Measurements from ENCODE around the gene ENPP1.

ENPP1 gene

DNA sequence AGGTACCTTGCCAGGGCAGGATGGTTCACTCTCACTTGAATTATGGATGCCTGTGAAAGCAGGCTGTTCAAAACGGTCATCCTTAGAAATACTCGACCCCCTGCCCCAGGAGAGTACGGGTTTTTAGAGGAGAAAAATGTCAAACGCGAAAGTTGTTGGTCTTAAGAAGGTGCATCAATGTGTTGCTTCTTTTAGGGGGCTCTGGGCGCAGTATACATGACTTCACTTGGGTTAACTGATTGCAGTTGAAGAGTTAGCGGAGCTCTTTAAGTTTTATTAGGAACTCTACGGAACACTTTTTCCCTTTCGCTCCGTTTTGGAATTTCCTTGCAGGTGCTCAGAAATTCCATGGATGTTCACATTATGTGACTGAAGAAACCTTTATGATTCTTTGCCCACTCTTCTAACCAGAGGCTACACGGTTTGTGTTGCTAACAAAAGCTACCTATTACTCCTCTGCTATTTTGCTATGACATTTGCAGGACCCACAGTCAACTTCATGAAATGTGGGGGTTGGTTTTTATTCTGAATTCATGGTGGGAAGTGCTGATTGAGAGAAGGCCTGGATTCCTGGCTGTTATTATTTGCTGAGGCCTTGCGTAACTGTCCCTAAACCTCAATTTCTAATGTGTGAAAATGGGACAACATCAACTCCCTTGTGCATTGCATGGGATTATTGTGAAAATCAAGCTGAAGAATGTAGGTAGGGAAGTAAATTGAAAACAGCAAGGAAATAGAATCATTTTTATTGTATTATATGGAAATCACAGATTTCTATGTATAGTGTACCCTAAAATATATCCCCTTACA lies 845 bp downstream of the ENPP1 start (continued):
- TF ChIP-seq, protein P1, sequence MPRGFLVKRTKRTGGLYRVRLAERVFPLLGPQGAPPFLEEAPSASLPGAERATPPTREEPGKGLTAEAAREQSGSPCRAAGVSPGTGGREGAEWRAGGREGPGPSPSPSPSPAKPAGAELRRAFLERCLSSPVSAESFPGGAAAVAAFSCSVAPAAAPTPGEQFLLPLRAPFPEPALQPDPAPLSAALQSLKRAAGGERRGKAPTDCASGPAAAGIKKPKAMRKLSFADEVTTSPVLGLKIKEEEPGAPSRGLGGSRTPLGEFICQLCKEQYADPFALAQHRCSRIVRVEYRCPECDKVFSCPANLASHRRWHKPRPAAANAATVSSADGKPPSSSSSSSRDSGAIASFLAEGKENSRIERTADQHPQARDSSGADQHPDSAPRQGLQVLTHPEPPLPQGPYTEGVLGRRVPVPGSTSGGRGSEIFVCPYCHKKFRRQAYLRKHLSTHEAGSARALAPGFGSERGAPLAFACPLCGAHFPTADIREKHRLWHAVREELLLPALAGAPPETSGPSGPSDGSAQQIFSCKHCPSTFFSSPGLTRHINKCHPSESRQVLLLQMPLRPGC (tag by site-specific recombination; IDR thresholded peaks at IDR 0.05), result no peak
- TF ChIP-seq, protein P2, sequence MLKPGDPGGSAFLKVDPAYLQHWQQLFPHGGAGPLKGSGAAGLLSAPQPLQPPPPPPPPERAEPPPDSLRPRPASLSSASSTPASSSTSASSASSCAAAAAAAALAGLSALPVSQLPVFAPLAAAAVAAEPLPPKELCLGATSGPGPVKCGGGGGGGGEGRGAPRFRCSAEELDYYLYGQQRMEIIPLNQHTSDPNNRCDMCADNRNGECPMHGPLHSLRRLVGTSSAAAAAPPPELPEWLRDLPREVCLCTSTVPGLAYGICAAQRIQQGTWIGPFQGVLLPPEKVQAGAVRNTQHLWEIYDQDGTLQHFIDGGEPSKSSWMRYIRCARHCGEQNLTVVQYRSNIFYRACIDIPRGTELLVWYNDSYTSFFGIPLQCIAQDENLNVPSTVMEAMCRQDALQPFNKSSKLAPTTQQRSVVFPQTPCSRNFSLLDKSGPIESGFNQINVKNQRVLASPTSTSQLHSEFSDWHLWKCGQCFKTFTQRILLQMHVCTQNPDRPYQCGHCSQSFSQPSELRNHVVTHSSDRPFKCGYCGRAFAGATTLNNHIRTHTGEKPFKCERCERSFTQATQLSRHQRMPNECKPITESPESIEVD (tag by site-specific recombination; IDR thresholded peaks at IDR 0.05), result no peak
- TF ChIP-seq ZBTB20 (tag by site-specific recombination; IDR thresholded peaks at IDR 0.05), result peak; percentile 63
- 0 out of 2 replicates have a peak, but pooled peaks have one; percentile 36 for TF ChIP-seq TRIM28 (IDR thresholded peaks at IDR 0.05; ENCODE audit: borderline replicate concordance, low read length)
- TF ChIP-seq RBAK (tag by site-specific recombination; IDR thresholded peaks at IDR 0.05), result no peak
- TF ChIP-seq, protein P3, sequence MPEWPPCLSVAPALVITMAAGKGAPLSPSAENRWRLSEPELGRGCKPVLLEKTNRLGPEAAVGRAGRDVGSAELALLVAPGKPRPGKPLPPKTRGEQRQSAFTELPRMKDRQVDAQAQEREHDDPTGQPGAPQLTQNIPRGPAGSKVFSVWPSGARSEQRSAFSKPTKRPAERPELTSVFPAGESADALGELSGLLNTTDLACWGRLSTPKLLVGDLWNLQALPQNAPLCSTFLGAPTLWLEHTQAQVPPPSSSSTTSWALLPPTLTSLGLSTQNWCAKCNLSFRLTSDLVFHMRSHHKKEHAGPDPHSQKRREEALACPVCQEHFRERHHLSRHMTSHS (tag by site-specific recombination; IDR thresholded peaks at IDR 0.05), result no peak
- TF ChIP-seq ZNF223 (tag by site-specific recombination; IDR thresholded peaks at IDR 0.05), result no peak
- TF ChIP-seq, protein P4, sequence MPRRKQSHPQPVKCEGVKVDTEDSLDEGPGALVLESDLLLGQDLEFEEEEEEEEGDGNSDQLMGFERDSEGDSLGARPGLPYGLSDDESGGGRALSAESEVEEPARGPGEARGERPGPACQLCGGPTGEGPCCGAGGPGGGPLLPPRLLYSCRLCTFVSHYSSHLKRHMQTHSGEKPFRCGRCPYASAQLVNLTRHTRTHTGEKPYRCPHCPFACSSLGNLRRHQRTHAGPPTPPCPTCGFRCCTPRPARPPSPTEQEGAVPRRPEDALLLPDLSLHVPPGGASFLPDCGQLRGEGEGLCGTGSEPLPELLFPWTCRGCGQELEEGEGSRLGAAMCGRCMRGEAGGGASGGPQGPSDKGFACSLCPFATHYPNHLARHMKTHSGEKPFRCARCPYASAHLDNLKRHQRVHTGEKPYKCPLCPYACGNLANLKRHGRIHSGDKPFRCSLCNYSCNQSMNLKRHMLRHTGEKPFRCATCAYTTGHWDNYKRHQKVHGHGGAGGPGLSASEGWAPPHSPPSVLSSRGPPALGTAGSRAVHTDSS (tag by site-specific recombination; IDR thresholded peaks at IDR 0.05), result no peak
- TF ChIP-seq, protein P5, sequence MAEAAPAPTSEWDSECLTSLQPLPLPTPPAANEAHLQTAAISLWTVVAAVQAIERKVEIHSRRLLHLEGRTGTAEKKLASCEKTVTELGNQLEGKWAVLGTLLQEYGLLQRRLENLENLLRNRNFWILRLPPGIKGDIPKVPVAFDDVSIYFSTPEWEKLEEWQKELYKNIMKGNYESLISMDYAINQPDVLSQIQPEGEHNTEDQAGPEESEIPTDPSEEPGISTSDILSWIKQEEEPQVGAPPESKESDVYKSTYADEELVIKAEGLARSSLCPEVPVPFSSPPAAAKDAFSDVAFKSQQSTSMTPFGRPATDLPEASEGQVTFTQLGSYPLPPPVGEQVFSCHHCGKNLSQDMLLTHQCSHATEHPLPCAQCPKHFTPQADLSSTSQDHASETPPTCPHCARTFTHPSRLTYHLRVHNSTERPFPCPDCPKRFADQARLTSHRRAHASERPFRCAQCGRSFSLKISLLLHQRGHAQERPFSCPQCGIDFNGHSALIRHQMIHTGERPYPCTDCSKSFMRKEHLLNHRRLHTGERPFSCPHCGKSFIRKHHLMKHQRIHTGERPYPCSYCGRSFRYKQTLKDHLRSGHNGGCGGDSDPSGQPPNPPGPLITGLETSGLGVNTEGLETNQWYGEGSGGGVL (tag by site-specific recombination; IDR thresholded peaks at IDR 0.05), result no peak
- no peak for TF ChIP-seq MYNN (tag by site-specific recombination; IDR thresholded peaks at IDR 0.05; ENCODE audit: borderline replicate concordance)
- peak; percentile 20; the same call in 1 of the 2 replicates for TF ChIP-seq ZNF341 (tag by site-specific recombination; IDR thresholded peaks at IDR 0.05; ENCODE audit: low read depth)
- no peak for TF ChIP-seq ZNF837 (tag by site-specific recombination; IDR thresholded peaks at IDR 0.05)
- no peak for TF ChIP-seq ZNF202 (tag by site-specific recombination; IDR thresholded peaks at IDR 0.05; ENCODE audit: borderline replicate concordance)
- no peak for TF ChIP-seq ZNF791 (tag by site-specific recombination; IDR thresholded peaks at IDR 0.05)
- TF ChIP-seq ZFP41 (tag by site-specific recombination; IDR thresholded peaks at IDR 0.05; ENCODE audit: borderline replicate concordance), result no peak
- no peak for TF ChIP-seq ZNF843 (tag by site-specific recombination; IDR thresholded peaks at IDR 0.05)
- TF ChIP-seq, protein P6, sequence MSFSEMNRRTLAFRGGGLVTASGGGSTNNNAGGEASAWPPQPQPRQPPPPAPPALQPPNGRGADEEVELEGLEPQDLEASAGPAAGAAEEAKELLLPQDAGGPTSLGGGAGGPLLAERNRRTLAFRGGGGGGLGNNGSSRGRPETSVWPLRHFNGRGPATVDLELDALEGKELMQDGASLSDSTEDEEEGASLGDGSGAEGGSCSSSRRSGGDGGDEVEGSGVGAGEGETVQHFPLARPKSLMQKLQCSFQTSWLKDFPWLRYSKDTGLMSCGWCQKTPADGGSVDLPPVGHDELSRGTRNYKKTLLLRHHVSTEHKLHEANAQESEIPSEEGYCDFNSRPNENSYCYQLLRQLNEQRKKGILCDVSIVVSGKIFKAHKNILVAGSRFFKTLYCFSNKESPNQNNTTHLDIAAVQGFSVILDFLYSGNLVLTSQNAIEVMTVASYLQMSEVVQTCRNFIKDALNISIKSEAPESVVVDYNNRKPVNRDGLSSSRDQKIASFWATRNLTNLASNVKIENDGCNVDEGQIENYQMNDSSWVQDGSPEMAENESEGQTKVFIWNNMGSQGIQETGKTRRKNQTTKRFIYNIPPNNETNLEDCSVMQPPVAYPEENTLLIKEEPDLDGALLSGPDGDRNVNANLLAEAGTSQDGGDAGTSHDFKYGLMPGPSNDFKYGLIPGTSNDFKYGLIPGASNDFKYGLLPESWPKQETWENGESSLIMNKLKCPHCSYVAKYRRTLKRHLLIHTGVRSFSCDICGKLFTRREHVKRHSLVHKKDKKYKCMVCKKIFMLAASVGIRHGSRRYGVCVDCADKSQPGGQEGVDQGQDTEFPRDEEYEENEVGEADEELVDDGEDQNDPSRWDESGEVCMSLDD (tag by site-specific recombination; IDR thresholded peaks at IDR 0.05), result no peak
- no peak for TF ChIP-seq ZNF174 (tag by site-specific recombination; IDR thresholded peaks at IDR 0.05)
- TF ChIP-seq ZXDB (tag by site-specific recombination; IDR thresholded peaks at IDR 0.05), result 0 out of 2 replicates have a peak, but pooled peaks have one; percentile 33
- TF ChIP-seq, protein P7, sequence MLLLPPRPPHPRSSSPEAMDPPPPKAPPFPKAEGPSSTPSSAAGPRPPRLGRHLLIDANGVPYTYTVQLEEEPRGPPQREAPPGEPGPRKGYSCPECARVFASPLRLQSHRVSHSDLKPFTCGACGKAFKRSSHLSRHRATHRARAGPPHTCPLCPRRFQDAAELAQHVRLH (tag by site-specific recombination; IDR thresholded peaks at IDR 0.05), result no peak
- TF ChIP-seq ZNF23 (tag by site-specific recombination; IDR thresholded peaks at IDR 0.05; ENCODE audit: borderline replicate concordance), result no peak
- no peak for TF ChIP-seq ZNF140 (tag by site-specific recombination; IDR thresholded peaks at IDR 0.05)
- TF ChIP-seq SCRT1 (tag by site-specific recombination; IDR thresholded peaks at IDR 0.05; ENCODE audit: borderline replicate concordance), result no peak
- TF ChIP-seq ZNF211 (tag by site-specific recombination; IDR thresholded peaks at IDR 0.05; ENCODE audit: low read depth), result no peak
- TF ChIP-seq ZBTB8A (tag by site-specific recombination; IDR thresholded peaks at IDR 0.05), result peak; percentile 76
- TF ChIP-seq, protein P8, sequence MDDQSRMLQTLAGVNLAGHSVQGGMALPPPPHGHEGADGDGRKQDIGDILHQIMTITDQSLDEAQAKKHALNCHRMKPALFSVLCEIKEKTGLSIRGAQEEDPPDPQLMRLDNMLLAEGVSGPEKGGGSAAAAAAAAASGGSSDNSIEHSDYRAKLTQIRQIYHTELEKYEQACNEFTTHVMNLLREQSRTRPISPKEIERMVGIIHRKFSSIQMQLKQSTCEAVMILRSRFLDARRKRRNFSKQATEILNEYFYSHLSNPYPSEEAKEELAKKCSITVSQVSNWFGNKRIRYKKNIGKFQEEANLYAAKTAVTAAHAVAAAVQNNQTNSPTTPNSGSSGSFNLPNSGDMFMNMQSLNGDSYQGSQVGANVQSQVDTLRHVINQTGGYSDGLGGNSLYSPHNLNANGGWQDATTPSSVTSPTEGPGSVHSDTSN (CRISPR knock-in tag; IDR thresholded peaks at IDR 0.05), result no peak
- TF ChIP-seq ZNF600 (tag by site-specific recombination; IDR thresholded peaks at IDR 0.05), result 0 out of 2 replicates have a peak, but pooled peaks have one; percentile 36
- TF ChIP-seq ZNF677 (tag by site-specific recombination; IDR thresholded peaks at IDR 0.05), result no peak

Data from HEK293 (cell line).